Epidermal melanocyte (primary cell): ENCODE results near the gene MED22.
"Not testable (repeated sequence)": the region's sequence is repeated elsewhere in the genome, so short reads cannot be mapped to it uniquely, and the experiment has no call there.

Experiments used
- DNase-seq: peaks from one replicate; pipeline ENCODE4 v3.0.0; 2011; ENCODE audit warnings: low spot score; ENCODE audit not compliant: insufficient read length

MED22 gene

DNA sequence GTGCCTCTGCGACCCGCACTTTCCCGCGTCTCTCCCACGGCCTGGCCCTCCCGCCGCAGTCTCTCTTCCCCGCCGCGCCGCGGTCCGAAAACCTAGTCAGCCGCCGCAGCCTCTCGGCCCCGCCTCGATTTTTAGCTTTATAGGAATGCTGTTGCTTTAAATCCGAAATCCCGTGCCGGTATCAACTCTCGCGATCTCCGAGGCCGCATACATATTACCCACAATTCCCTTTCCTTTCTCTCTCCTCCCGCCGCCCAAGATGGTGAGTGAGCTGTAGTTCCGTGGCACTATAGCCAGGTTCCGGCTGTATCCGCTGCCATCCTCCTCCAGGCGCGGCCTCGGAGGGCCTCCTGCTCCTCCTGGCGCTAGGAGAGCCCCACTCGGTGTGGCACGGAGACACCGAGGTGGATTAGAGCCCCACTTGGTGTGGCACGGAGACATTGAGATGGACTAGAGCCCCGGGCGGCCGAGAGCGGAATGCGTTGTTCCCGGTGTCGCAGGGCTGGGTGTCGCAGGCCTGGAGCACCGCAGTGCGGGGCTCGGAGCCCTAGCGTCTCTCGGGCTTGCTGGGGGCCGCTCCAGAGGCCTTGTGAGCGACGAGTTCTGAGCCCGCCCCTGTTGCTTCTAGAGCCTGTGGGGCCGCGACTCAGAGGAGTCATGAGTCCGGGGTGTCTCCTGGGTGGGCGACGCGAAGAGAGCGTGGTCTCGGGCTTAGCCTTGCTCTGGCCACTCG is at the start of gene MED22, which contains the start of gene RPL7A:
MED22 (minus strand) TSS at position 147 of the 733 bp plus-strand sequence. CDS start 1,469 bp downstream, outside the sequence.
RPL7A (plus strand) TSS at position 234 of the 733 bp plus-strand sequence; CDS start at position 260, 26 bp downstream.
- peak; percentile 98 for DNase-seq

DNA sequence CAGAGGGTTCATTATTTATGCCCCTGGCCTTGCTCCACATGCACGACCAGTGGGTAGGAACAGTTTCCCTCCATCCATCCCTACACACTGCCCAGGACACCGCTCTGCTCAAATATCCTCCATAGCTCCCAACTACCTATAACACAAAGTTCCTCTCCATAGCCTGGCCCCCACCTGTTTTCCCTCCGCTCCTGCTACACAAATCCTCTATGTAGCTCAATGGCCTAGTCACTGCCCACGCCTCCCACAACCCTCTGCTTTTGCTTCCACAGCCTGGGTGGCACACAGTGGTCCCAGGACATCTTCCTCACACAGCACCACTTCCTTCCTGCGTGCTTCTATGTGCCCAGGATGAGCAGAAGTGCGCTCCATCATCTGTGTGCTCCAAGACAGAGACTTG is 49.4 kb upstream of the MED22 start:
- DNase-seq, result peak; percentile 12

DNA sequence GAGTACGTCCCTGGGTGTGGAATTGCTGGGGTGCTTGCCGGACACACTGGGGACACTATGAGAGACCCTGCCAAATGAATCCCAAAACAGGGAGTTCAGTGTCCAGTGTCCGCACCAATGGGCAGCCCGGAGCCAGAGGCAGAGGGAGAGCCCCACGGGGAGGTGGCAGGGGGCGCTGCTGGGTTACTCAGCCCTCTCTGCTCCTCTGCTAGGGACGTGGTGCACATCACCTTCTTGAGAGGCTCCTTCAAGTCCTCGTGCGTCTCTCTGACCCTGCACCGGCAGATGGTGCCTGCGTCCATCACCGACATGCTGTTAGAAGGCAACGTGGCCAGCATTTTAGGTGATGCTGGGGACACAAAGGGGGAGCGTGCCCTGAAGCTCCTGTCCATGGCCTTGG is 49.0 kb upstream of the MED22 start:
- peak; percentile 7 for DNase-seq

DNA sequence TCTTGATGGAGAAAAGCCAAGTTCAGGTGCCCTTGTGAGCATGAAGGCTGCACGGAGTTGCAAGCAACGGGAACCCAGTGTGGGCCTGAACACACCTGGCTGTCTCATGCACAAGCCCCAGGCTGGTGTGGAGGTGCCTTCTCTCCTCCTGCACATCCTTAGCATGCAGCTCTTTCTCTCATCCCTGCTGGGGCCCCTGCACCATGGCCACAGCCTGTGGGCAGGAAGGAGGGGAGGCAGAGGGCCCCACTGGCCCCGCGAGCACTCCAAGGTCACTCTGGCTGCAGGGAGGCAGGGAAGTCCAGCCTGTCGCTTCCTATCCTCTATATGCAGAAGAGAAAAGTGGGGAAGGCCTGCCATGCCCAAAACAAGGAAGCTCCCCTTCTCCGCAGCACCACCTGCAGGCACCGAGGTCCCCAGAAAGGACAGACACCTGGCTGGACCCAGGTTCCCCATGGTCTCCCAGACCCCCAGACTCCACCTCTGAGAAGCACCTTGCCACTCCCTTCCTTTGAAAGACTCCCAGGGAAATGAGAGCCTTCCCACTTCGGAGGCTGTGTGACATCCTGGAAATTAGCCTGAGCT is 46.8 kb upstream of the MED22 start:
- peak; percentile 17 for DNase-seq

DNA sequence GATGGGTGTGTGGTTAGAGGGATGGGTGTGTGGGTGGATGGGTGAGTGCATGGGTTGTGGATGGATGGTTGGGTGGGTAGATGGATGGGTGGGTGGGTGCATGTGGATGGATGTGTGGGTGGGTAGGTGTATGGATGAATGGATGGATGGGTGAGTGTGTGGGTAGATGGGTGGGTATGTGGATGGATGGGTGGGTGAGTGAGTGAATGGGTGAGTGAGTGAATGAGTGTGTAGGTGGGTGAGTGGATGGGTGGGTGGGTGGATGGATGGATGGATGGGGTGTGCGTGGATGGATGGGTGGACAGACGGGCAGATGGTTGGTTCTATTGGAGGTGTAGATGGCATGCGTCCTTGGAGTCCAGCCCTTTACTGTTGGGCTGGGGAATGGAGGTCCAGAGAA is 45.5 kb upstream of the MED22 start:
- no peak for DNase-seq

DNA sequence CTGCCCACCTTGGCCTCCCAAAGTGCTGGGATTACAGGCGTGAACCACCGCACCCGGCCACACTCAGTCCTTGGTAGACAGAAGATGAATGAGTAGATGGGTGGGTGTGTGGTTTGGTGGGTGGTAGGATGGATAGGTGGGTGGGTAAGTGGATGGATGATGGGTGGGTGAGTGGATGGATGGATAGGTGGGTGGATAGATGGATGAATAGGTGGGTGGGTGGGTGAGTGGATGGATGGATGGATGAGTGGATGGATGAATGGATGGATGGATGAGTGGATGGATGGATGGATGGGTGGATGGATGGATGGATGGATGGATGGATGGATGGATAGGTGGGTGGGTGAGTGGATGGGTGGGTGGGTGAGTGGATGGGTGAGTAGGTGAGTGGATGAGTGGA is 44.4 kb upstream of the MED22 start:
- not testable (repeated sequence) for DNase-seq

DNA sequence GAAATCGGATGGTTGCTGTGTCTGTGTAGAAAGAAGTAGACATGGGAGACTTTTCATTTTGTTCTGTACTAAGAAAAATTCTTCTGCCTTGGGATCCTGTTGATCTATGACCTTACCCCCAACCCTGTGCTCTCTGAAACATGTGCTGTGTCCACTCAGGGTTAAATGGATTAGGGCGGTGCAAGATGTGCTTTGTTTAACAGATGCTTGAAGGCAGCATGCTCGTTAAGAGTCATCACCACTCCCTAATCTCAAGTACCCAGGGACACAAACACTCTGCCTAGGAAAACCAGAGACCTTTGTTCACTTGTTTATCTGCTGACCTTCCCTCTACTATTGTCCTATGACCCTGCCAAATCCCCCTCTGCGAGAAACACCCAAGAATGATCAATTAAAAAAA is 43.5 kb upstream of the MED22 start:
- not testable (repeated sequence) for DNase-seq

DNA sequence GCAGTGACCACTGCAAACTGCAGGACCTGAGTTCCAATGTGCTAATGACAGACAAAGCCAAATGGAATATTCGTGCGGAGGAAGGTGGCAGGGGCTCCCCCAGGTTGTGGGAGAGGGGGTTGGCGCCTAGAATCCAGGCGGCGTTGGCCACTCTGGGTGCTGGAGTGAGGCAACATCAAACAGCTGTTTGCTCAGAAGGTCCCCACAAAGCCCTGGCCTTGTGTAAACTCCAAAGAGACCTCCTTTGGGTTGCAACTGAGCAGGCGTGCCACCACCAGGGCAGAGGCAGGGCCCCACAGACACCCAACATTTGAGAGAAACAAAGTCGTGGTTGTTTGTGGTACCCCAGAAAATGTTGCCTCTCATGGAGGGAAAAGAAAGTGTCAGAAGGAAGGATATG is 42.8 kb upstream of the MED22 start:
- no peak for DNase-seq

DNA sequence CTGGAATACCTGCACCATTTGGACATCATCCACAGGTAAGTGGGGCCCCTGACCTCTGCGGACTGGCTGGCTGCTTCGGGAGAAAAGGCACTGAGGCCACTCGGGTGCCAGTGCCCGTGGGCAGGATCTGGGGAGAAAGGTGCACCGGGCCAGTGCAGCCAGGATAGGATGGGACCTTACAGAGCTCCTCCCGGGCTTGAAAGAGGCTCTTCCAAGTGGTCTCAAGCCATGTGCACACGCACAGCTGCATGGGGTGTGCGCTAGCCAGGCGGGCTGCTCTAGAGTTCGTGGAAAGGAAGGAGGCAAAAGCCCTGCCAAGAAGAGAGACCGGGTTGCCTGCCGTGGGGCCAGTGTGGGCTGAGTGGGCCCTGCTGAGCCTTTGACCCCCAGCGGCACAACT is 41.6 kb upstream of the MED22 start:
- no peak for DNase-seq

DNA sequence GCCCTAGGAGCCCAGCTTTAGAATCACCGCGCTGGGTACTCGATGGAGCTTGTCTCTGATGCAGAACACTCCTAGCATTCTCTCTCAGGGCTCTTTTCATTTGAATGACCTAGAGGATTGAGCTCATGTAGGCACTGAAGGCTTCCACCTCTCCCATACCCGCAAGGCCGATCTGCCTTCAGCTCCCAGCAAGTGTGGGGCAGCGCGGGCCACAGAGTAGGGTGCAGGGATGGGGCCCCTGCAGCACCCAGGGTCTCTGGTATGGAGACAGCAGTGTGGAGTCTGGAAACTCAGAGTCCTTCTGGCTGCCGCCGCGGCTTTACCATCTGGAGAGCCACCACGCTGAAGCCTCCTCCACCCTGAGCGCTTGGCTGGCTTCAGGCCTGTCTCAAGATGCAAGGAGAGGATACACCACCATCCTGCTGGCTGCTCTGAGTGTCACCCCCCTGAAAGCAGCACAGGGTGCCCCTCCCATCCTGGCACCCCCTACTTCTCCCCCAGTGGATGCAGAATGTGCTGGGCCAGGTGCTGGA is 41.2 kb upstream of the MED22 start:
- DNase-seq, result peak; percentile 7

DNA sequence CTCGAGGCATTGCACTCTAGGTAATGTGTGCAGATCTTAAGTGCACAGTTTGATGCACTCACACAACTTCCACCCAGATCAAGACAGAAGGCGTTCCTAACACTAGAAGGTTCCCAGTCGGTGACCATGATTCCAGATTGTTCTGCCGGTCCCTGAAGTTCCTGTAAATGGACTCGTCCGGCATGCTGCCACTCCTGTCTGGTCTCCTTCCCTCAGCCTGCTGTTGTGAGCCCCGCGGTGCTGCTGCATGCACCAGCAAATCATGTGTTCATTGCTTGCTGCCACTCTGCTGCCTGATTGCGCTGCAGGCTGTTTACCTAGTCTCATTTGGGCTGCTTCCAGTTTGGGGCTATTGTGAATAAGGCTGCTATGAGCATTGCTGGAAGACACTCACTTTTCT is 39.7 kb upstream of the MED22 start:
- DNase-seq, result no peak

DNA sequence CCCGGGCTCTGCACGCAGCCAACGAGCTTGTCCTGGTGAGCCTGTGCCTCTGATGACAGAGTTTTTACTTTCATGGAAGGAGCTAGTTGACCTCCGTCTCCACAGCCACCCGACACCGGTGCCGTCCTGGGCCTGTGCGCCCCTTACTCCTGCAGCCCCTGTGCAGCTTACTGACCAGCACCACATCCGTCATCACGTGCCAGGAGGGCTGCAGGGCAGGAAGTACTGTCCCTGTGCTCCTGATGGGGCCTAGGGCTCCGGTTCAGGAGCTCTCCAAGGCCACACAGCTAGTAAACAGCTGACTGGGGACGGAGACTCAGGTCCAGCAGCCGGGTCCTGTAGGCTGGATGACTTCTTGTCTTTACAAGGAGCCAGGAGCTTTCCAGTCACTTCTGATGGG is 38.4 kb upstream of the MED22 start:
- no peak for DNase-seq

DNA sequence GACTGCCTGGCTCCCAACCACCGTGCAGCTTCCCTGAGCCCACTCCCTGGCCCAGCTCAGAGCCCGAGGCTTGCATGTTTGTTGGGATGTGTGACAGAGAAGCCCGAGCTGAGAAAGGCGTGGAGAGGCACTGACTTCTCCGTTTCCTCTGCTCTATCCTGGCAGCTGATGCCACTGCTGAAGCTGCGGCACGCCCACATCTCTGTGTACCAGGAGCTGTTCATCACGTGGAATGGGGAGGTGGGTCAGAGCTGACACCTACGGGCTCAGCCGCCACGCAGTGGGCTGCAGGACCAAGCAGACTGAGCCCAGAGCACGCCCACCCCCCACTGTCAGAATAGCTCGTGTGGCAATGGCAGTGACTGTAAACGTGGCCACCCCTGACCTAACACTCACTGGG is 37.5 kb upstream of the MED22 start:
- no peak for DNase-seq

DNA sequence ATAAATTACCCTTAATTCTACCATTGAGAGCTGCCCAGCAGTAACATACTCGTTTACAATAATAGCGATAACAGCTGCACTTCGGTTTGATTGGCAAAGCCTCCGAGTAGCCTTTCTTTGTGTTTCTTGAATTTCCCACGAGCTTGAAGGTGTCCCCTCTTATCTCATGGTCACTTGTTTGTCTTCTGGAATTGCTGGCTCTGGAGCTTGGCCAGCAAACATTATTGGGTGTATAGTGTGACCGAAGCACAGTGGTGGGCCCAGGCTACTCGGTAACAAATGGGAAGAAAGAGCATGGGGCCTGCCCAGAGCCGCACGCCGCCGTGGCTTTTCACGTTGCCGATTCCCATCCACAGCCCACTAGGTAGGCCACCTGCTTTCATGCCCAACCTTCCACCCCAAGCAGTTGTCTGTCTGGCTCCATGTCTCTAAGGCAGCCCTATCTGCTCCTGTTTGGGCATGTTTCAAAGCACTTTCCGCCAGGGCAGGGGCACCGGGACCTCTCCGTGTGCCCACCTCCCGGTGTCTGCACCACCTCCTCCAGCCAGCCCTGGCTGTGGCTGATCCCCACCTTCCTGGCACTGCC is 36.9 kb upstream of the MED22 start:
- DNase-seq, result no peak

DNA sequence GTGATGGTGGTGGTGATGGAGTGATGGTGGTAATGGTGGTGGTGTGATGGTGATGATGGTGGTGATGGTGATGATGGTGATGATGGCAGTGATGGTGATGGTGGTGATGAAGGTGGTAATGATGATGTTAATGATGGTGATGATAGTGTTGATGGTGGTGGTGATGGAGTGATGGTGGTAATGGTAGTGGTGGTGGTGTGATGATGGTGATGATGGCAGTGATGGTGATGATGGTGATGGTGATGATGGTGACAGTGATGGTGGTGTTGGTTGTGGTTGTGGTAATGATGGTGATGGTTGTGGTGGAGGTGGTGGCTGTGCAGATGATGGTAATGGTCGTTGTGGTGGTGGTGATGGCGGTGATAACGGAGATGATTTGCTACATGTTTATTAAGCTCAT is 35.5 kb upstream of the MED22 start:
- no peak for DNase-seq

DNA sequence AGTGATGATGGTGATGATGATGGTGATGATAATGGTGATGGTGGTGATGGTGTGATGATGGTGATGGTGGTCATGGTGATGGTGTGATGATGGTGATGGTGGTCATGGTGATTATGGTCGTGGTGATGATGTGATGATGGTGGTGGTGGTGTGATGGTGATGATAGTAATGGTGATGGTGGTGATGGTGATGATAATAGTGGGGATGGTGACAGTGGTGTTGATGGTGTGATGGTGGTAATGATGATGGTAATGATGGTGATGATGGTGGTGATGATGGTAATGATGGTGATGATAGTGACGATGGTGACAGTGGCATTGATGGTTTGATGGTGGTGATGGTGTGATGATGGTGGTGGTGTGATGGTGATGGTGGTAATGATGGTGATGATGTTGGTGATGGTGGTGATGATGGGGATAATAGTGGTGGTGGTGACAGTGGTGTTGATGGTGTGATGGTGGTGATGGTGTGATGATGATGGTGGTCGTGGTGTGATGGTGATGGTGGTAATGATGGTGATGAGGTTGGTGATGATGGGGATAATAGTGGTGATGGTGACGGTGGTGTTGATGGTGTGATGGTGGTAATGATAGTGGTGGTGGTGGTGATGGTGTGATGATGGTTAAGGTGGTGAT is 34.7 kb upstream of the MED22 start:
- DNase-seq, result no peak

DNA sequence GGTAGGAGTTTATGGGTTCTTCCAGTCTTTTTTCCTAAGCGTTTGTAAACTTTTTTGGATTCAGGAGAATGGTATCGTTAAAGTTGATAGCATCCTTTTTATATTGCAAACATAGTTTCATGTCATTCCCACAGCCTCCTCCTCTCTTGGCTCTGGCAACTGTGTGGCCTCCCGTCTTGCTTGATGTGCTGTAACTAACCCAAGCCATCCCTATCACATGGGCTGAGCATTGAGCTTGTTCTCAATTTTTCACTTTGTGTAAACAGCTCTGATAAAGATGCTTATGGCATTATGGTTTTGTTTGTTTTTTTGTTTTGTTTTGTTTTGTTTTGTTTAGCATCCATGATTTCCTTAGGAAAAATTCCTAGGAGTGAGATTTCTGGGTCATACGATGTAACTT is 32.8 kb upstream of the MED22 start:
- no peak for DNase-seq

DNA sequence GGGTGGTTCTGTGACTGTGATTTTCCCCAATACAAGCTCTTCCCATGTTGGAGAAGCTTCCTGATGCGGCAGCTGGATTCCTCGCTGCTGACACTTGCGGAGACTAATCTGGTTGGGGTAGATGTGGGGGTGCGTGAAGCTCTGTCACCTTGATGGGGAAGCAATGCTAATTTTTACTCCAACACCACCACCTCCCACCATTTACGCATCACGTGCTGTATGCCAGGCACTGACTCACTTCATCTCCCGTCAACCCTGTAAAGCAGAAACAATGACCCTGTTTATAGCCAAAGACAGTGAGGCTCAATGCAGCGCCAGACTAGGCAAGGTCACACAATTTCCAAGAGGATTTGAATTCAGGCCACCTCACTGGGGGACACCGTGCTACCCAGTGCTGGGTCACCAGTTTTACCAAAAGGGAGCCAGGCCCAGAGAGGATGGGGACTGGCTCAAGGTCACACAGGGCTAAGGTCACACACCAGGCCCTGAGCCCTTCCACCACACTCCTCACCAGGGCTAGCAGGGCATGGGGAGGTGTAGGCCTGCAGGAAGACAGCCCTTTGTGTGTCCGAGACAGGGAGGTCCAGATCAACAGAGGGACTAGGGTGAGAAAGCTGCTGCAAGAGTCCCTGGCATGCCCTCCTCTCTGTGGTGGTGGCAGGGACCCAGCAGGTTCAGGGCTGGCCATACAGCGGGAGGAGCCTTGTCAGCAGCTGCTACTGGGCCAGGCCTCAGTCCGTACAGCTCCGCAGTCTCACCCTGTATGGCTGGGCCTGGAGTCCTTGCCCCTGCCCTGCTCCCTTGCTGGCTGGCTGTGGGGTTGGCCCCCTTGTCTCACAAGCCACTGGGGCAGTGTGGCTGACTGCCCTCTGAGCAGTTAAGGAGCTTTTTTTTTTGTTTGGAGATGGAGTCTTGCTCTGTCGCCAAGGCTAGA is 31.5 kb upstream of the MED22 start:
- DNase-seq, result no peak

DNA sequence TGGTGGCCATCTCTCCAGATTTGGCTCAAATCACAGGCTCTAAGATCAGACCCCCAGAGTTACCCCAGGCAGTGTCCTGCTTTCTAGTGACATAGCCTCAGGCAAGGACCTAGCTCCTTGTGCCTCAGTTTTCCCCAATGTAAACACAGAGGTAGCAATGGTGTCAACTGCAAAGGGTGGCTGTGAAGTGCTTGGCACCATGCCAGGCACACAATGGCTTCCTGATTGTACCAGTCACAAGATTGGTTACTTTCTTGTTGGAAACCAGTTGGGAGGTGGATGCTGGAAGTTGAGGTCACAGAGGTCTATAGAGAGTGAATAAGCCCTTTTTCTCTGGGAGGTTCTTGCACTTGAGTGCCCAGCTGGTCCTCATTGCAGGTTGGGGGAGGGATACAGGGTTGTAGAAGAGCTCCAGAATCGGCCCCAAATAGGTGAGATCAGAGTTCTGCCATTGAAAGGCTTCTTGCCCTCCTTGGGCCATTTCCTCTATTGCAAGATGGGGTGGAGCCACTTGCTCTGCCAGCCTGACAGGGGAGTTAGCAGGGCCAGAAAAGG is 30.6 kb upstream of the MED22 start:
- DNase-seq, result no peak

DNA sequence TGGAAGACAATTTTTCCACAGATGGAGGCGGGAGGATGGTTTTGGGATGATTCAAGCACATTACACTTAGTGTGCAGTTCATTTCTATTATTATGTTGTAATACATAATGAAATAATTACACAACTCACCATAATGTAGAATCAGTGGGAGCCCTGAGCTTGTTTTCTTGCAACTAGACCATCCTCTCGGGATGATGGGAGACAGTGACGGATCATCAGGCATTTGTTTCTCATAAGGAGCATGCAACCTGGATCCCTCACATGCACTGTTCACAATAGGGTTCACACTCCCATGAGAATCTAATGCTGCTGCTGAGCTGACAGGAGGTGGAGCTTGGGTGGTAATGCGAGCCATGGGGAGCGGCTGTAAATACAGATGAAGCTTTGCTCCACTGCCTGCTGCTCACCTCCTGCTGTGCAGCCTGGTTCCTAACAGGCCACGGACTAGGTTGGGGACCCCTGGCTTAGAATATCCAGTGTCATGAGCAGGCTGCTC is 29.8 kb upstream of the MED22 start:
- DNase-seq, result no peak
